Left kidney (tissue), 2 donors: ENCODE measurements around the gene PAK4. TPM values are rescaled to one million over a fixed set of nuclear protein-coding genes. Genes with fewer than 3 reads are reported as not detected.

ENCODE experiments used
- DNase-seq: peaks from one replicate; pipeline ENCODE4 v3.0.0-alpha.2; 2013
- polyA plus RNA-seq: library from polyadenylated mRNA; unstranded; fragments of 120-200 nt; gene quantifications from one replicate; pipeline ENCODE4 v1.2.1, GENCODE V29; 2013; ENCODE audit not compliant: insufficient read length

Gene PAK4
- polyA plus RNA-seq, 1 donor, result 46.1 TPM

GRCh38 chr19:39177736-39178135 is 52.1 kb downstream of the PAK4 start:
- DNase-seq, result no peak

DNA sequence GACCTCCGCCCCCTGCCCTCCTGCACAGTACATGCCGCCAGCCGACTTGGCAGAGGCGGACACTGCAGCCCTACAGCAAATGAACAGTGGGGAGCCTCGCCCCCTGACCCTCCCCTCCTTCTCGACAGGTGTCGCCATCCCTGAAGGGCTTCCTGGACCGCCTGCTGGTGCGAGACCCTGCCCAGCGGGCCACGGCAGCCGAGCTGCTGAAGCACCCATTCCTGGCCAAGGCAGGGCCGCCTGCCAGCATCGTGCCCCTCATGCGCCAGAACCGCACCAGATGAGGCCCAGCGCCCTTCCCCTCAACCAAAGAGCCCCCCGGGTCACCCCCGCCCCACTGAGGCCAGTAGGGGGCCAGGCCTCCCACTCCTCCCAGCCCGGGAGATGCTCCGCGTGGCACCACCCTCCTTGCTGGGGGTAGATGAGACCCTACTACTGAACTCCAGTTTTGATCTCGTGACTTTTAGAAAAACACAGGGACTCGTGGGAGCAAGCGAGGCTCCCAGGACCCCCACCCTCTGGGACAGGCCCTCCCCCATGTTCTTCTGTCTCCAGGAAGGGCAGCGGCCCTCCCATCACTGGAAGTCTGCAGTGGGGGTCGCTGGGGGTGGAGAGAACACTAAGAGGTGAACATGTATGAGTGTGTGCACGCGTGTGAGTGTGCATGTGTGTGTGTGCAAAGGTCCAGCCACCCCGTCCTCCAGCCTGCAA is 52.9 kb downstream of the PAK4 start:
- no peak for DNase-seq

- no peak for DNase-seq
These were observed 54.2 kb downstream of the PAK4 start for GRCh38 chr19:39179754-39180153.

DNA sequence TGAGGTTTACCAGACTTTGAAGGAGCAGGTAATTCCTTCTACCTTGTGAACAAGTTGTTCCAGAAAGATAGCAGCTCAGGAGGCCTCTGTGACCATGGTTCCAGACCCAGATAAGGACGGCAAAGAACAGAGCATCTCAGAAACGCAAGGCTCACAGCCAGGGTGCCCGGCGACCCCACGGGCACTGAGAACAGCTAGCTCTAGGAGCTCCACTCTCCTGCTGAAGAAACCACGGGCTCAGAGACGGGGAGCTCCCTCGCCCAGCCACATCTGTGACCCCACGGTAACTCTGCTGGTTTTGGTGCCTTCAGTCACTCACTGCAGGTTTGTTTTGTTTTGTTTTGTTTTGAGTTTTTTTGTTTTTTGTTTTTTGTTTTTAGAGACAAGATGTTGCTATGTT is 55.2 kb downstream of the PAK4 start:
- DNase-seq, result no peak

DNA sequence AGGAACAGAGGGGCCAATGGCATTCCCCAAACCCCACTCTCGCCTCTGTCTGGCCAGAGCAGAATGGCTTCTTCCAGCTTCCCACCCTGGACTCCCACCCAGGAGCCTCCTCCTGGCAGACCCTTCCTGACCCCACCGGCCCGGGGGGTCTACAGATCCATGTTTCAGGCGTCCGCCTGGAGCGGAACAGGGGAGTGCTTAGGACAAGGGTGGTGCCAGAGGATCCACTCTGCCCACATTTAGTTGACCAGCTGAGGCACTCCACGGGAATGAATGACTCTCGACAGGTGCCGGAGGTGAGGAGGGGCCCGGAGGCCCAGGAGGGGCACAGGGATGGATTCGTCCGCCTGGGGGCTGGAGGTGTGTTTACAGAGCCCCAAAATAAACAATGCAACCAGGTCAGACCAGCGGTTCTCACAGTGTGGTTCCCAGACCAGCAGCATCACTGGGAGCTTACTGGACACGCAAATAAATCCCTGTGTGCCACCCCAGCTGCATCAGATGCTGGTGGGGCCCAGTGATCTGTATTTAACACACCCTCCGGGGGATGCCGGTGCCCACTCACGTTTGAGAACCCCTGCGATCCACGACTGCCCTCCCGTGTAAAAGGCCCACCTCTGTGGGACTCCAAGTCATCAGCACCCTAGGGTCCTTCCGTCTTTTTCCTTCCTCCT is 56.1 kb downstream of the PAK4 start:
- DNase-seq, result no peak

GRCh38 chr19:39182174-39182505 is 56.6 kb downstream of the PAK4 start:
- DNase-seq, result no peak

- DNase-seq, result no peak
These were observed 57.5 kb downstream of the PAK4 start for GRCh38 chr19:39183104-39183503.

DNA sequence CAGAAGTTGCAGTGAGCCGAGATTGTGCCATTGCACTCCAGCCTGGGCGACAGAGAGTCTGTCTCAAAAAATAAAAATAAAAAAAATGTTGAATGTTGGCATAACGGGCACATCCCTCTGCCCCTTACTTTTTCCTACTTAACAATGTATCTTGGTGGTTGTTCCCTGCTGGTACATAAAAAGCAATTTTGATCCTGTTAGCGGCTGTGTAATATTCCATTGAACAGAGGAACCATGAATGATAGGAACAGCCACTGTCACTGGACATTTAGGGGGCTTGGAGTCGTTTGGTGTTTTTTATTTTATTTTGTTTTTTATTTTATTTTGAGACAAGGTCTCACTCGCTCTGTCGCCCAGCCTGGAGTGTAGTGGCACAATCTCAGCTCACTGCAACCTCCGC is 60.8 kb downstream of the PAK4 start:
- DNase-seq, result no peak

DNA sequence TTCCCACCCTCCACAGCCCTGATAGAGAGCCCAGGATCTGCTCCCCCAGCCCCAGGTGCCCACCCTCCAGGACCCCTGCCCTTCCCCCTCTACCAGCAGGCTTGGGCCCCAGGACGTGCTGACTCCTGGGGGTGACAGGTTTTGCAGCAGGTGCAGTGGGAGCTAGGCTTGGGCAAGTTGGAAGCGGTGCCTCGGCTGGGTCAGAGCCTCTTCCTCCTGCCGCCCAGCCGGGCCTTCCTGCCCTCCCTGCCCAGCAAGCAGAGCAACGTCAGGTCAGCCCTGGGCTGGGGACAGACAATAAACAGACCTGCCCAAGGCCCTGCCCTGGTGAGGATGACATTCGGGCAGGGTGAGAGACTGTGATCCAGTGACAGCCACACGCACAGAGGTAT is 62.0 kb downstream of the PAK4 start:
- no peak for DNase-seq

- DNase-seq, result no peak
These were observed 63.4 kb downstream of the PAK4 start for GRCh38 chr19:39188960-39189359.

DNA sequence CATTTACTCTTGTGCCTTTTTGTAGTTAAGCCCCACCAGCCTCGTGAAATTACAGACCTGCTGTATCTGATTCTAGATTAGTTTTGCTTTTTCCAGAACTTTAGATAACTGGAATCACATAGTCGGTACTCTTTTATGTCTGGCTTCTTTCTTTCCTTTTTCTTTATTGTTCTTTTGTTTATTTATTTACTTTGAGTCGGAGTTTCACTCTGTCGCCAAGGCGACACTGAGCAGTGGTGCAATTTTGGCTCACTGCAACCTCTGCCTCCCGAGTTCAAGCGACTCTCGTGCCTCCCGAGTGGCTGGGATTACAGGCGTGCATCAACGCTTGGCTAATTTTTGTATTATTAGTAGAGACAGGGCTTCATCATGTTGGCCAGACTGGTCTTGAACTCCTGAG is 65.2 kb downstream of the PAK4 start:
- no peak for DNase-seq

DNA sequence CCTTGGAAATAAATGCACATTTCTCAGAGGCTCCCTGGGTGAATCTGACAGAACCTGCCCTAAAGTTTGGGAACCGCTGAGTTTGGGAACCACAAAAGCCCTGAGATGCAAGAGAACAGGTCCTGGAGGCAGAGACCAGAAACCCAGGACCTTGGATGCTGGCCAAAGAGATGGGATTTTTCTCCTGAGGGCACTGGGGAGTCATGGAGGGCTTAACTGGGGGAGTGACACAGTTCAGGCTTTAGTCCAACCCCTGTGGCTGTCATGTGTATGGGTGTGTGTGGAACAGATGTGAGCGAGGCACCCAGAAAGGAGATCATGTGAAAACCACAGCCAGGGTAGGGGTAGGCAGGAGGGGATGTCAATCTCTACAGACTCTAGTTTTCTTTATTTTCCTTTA is 67.3 kb downstream of the PAK4 start:
- no peak for DNase-seq

- no peak for DNase-seq
These were observed 68.2 kb downstream of the PAK4 start for GRCh38 chr19:39193803-39194202.

DNA sequence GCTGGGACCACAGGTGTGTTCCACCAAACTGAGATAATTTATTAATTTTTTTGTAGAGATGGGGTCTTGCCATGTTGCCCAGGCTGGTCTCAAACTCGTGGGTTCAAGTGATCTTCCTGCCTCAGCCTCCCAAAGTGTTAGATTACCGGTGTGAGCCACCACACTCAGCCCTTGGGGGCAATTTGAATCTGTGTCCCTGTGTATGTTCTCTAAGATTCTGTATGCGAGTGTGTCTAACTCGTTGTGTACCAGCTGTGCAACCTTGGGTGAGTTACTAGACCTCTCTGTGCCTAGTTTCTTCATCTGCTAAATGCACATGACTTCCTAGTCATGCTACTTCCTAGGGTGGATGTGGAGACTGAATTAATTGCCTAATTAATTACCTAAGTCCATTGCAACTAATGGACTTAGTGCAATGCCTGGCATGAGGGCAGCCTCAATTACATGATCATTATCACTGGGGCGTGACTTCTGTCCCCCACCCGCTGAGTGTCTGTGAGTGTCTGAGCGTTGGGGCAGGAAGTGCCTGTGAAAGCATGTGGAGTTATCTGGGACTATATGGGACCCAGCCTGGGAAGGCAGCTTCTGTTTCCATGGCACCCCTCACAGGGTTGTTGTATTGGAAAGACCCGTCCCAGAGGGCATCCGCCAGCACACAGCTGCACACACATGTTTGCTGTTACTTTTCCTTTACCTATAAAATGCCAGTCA is 69.4 kb downstream of the PAK4 start:
- DNase-seq, result no peak

GRCh38 chr19:39195755-39196154 is 70.2 kb downstream of the PAK4 start:
- no peak for DNase-seq

DNA sequence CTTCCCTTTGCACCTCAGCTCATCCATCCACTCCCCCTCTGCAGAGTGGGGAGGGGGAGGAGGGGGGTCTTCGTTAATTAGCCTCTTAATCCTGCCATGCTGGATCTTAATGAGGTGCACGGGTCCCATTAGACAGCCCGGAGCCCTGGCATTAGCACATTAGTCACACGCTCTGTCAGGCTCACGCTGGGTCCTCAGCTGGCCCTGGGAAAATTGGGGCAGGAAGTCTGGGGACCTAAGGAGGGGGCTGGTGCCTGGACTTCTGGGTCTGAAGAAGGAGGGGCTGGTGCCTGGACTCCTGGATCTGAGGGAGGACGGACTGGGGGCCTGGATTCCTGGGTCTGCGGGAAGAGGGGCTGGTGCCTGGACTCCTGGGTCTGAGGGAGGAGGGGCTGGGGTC is 70.7 kb downstream of the PAK4 start:
- no peak for DNase-seq

DNA sequence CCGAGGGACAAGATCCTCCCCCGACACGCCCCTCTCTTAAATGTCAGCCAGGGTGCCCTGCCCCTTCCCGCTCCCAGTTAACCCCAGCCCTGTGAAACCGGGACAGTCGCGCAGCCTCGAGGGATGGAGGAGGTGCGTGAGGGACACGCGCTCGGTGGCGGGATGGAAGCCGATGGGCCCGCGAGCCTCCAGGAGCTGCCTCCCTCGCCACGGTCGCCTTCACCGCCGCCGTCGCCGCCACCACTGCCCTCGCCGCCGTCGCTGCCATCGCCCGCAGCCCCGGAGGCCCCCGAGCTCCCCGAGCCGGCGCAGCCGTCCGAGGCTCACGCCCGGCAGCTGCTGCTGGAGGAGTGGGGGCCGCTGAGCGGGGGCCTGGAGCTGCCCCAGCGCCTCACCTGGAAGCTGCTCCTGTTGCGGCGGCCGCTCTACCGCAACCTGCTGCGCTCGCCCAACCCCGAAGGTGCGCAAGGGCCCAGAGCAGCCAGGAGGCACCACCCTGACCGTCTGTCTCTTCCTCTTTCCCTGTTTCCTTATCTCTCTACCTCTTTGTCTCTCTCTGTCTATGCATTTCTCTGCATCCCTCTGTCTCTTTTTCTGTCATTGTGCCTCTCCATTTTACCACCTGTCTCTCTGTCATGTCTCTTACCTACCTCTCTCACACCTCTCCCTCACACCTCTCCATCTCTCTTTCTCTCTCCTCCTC is 71.4 kb downstream of the PAK4 start, which contains the start of gene NCCRP1:
Gene NCCRP1 (plus strand): TSS at position 105 of the 703 bp plus-strand sequence. CDS start 19 bp downstream, at position 124.
- no peak for DNase-seq

DNA sequence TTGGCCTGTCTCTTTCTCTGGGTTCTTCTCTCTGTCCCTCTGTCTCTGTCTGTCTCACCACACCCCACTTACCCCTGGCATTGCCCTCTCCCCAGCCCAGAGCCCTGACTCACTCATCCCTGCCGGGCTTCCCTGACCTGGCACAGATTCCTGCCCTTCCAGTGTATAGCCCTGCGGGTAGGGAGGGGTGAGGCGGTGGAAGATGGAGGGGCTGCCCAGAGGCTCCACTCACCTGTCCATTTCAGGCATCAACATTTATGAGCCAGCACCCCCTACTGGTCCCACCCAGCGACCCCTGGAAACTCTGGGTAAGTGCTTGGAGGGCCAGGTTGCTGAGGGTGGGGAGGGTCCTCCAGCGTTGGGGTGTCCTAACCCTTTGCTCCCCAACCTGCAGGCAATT is 72.2 kb downstream of the PAK4 start:
- no peak for DNase-seq

DNA sequence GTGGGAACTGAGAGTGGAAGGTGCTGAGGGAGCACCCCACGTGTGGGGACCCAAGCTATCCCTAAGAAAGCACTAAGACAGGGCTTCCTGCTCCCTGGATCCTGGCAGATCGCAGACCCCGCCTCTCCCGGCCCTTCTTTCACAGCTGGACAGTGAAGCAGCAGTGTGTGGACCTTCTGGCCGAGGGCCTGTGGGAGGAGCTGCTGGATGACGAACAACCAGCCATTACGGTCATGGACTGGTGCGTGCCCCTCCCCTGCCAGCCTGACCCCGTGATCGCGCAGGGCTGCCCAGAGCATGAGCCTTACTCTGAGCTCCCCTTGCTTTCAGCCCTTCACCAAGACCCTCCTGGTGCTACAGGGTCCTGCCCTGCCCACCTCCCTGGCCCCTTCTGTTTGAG is 73.4 kb downstream of the PAK4 start:
- peak; percentile 73 for DNase-seq

DNA sequence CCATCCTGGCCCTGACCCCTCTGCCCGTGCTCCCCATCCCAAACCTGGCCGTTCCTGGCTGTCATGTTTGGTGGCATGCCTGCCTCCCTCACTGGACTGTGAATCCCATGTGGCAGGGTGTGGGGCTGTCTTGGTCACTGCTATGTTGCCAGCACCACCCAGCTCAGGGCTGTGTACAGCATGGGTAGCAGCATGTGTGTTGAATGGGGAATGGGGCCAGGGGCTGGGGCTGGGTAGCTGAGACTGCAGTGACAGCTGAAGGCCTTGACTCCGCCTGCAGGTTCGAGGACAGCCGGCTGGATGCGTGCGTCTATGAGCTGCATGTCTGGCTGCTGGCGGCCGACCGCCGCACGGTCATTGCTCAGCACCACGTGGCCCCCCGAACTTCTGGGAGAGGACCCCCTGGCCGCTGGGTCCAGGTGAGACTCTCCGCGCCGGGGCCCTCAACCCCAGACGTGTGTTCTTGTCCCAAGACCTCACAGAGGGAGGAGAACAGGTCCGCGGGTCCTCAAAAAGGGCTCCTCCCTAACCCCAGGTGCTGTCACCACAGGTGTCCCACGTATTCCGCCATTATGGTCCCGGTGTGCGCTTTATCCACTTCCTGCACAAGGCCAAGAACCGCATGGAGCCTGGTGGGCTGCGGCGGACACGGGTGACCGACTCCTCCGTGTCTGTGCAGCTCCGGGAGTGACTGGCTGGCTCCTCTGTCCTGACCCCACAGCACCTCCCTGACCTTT is 74.6 kb downstream of the PAK4 start:
- no peak for DNase-seq

DNA sequence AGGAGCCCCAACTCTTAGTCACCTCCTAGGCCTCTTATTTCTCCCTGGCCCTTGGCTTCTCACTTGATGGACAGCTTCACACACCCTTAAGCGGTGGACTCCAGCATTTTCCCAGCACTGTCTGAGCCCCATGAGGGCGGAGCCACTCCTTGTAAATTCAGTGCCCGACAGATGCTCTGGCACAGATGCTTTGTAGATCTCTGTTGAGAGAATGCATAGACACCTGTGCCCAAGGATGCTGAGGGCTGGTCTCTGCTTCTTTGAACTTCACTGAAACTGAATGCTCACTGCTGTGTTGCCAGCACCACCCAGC is 75.2 kb downstream of the PAK4 start:
- no peak for DNase-seq

- no peak for DNase-seq
These were observed 77.4 kb downstream of the PAK4 start for GRCh38 chr19:39202998-39203355.
